ENCODE results near the gene BEST1.

DNA sequence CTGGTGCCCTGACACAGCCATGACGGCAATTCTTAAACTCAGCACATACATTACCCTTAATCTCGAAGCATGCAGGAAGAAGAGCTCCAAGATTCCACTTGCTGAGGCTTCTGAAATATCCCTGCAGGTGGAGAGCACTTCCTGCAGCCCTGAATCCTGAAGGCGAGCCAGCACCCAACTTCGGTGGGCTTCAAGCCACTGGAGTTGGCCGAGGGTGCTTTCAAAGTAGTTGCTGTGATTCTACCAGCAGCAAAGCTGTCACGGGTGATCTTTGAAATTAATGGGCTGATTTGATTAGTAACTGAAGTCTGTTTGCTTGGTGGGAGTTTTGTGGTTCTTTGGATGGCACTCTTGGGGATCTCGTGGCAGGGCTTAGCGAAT, 26.3 kb downstream of the BEST1 start:
- no peak for TF ChIP-seq RARB (CRISPR knock-in tag; IDR thresholded peaks at IDR 0.05)
- no peak for TF ChIP-seq NFE2L2 (conservative IDR thresholded peaks at IDR 0.05; ENCODE audit: low read length)
- no peak for TF ChIP-seq RFX5 (IDR thresholded peaks at IDR 0.05)
- no peak for TF ChIP-seq POLR2A (IDR thresholded peaks at IDR 0.05; ENCODE audit: low read length)
- no peak for TF ChIP-seq EP300 (IDR thresholded peaks at IDR 0.05)

All from A549 (cell line).